ENCODE data around the gene CAVIN3. TPM values are rescaled to one million over a fixed set of nuclear protein-coding genes. Genes with fewer than 3 reads are reported as not detected.

The CAVIN3 gene
- total and polyA plus RNA-seq, 8 donors = 12.8 to 166 (median 54.2) TPM

DNA sequence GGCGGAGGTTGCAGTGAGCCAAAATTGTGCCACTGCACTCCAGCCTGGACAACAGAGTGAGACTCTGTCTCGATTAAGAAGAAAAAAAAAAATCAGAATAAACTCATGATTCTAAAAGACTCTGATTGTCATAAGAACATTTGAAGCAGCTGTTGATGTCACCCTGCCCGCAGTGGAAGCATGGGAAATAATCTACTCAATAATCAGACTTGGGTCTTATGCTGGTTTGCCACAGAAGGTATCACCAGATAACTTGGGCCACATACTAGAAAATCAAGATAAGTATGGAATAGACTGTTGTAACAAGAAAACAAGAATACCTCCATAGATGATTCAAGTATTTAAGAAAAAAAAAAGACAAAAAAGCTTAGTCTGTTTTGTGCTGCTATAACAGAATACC, 8.2 kb downstream of the CAVIN3 start:
- DNase-seq = no peak
- no peak overlapping the region for H3K27ac ChIP-seq
- H3K4me3 ChIP-seq = no peak overlapping the region
- intact Hi-C loops (cut with DNase I; ENCODE audit: low total_unique reads) = loop anchor here (10.0 kb wide), 1 partner anchor 47 kb away; no protein-coding TSS in a partner anchor
- WGBS, 5 donors = 87 to 94% (median 88%) methylated on average over 3 of the region's 3 CpGs
- no peaks in the 10 kb centered on the region for H3K9me3 ChIP-seq
- no peak for TF ChIP-seq EP300 (IDR thresholded peaks at IDR 0.05)
- TF ChIP-seq POLR2A (IDR thresholded peaks at IDR 0.05) = no peak
- TF ChIP-seq CTCF (IDR thresholded peaks at IDR 0.05) = no peak
- TF ChIP-seq POLR2AphosphoS5 (IDR thresholded peaks at IDR 0.05) = no peak
- peaks cover 0 to 16% (median 6%) of the 10 kb centered on the region in 4 donors for H3K4me1 ChIP-seq
- H3K27me3 ChIP-seq = no peaks in the 10 kb centered on the region
- H3K36me3 ChIP-seq = no peaks in the 10 kb centered on the region

DNA sequence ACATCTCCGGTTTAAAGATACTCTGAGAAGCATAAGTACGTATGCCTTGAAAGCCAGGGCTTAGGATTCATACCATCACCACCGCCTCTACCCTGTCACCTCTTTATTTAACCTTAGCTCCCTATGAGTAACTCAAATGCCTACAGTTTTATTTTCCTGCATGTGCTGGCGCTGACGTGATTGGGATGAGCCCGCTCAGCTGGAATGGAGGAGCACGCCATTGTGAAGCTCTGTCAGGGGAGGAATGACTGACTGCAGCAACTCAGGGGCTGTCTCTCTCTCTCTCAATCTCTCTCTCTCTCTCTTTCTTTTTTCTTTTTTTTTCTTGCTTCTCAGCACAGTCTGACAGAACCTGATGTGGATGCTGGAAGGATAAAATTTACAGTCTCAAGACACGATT, 12.4 kb downstream of the CAVIN3 start:
- no peaks in the 10 kb centered on the region for H3K9me3 ChIP-seq
- no peak overlapping the region for H3K27ac ChIP-seq
- no peak for DNase-seq
- peaks cover 0 to 4% (median 0%) of the 10 kb centered on the region in 3 donors for H3K27me3 ChIP-seq
- no peak for TF ChIP-seq POLR2AphosphoS5 (IDR thresholded peaks at IDR 0.05)
- no peak for TF ChIP-seq POLR2A (IDR thresholded peaks at IDR 0.05)
- TF ChIP-seq EP300 (IDR thresholded peaks at IDR 0.05) = no peak
- no peak for TF ChIP-seq CTCF (IDR thresholded peaks at IDR 0.05)
- H3K36me3 ChIP-seq = no peaks in the 10 kb centered on the region
- intact Hi-C loops (cut with DNase I; ENCODE audit: low total_unique reads) = no loop called here
- 75 to 83% (median 80%) methylated on average over 8 of the region's 8 CpGs for WGBS, 5 donors
- no peaks in the 10 kb centered on the region for H3K4me1 ChIP-seq
- no peak overlapping the region for H3K4me3 ChIP-seq

DNA sequence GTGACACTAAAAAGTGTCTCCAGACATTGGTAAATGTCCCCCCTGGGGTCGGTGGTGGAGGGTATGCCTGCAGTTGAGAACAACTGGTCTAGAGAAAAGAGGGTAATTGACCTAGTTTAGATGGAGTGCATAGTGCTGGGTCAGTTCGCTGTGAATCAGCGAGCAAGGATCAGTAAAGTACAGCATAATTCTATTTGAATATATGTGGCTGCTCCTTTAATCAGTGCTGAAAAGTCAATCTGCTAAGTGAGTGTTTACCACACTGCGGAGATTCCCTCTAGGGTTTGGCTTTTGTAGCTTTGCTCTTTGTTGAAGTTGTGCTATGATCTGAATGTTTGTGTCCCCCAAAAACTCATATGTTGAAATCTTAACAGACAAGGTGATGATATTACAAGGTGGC, 15.0 kb downstream of the CAVIN3 start:
- Histone ChIP-seq H3K4me1 (no peaks in the 10 kb centered on the region), H3K27ac (no peak overlapping the region), H3K9me3 (no peaks in the 10 kb centered on the region), H3K36me3 (no peaks in the 10 kb centered on the region), H3K27me3 (peaks cover 0 to 4% (median 0%) of the 10 kb centered on the region in 3 donors), H3K4me3 (no peak overlapping the region)
- WGBS, 5 donors = 71 to 87% (median 82%) methylated on average over 4 of the region's 4 CpGs
- DNase-seq = no peak
- TF ChIP-seq POLR2A (IDR thresholded peaks at IDR 0.05) = no peak
- no peak for TF ChIP-seq EP300 (IDR thresholded peaks at IDR 0.05)
- TF ChIP-seq CTCF (IDR thresholded peaks at IDR 0.05) = no peak
- TF ChIP-seq POLR2AphosphoS5 (IDR thresholded peaks at IDR 0.05) = no peak
- intact Hi-C loops (cut with DNase I; ENCODE audit: low total_unique reads) = no loop called here

DNA sequence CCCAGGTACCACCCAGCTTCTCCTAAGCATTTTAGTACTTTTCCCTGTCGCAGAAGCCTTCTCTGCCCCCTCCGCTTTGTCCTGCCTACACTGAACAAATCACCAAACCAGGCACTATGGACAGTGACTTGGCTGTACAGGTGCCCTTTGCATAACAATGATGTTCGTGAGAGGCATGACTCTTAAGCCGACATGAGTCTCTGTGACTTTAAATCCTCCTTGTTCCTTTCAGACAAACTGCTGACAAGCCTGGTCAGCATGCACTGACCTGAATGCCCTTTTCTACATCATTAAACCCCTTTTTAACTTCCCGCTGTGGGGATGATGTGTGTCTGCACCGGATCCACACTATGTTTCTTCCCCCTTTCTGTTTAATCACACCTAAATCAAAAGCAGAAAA, 16.6 kb downstream of the CAVIN3 start:
- intact Hi-C loops (cut with DNase I; ENCODE audit: low total_unique reads) = no loop called here
- peaks cover 0 to 4% (median 0%) of the 10 kb centered on the region in 3 donors for H3K27me3 ChIP-seq
- H3K27ac ChIP-seq = no peak overlapping the region
- H3K4me1 ChIP-seq = no peaks in the 10 kb centered on the region
- TF ChIP-seq EP300 (IDR thresholded peaks at IDR 0.05) = no peak
- TF ChIP-seq POLR2A (IDR thresholded peaks at IDR 0.05) = no peak
- TF ChIP-seq POLR2AphosphoS5 (IDR thresholded peaks at IDR 0.05) = no peak
- TF ChIP-seq CTCF (IDR thresholded peaks at IDR 0.05) = no peak
- no peak for DNase-seq
- H3K9me3 ChIP-seq = no peaks in the 10 kb centered on the region
- WGBS, 5 donors = 65 to 92% (median 86%) methylated on average over 6 of the region's 6 CpGs
- H3K36me3 ChIP-seq = no peaks in the 10 kb centered on the region
- no peak overlapping the region for H3K4me3 ChIP-seq

Measured in stomach (tissue), 9 donors.